GM23338 (cell line): ENCODE results near the gene ADGRV1. TPM values are rescaled to one million over a fixed set of nuclear protein-coding genes. Genes with fewer than 3 reads are reported as not detected.

Experiments
- ATAC-seq: fragments of 200-7000 bp; cut with Tn5 transposase; 3 replicates; pipeline ENCODE4 v1.9.1; 2020
- DNase-seq: peaks from one replicate; pipeline ENCODE4 v3.0.0-alpha.2; 2015; ENCODE audit warnings: low spot score
- H2AFZ ChIP-seq: fragments of 200-600 bp; sonication (generic); 2 replicates; pipeline ENCODE4 v1.8.0; 2016; ENCODE audit warnings: antibody characterized with exemption, mild to moderate bottlenecking, moderate library complexity
- H3F3A ChIP-seq: fragments of 200-600 bp; sonication (generic); replicated peaks from 2 replicates; pipeline ENCODE4 v1.8.0; 2017; ENCODE audit warnings: antibody characterized with exemption, mixed run types, low read depth
- H3K27ac ChIP-seq: fragments of 200-600 bp; sonication (generic); 2 replicates; pipeline ENCODE4 v1.6.1; 2016; ENCODE audit warnings: low read depth
- H3K27me3 ChIP-seq: fragments of 200-600 bp; sonication (generic); 2 replicates; pipeline ENCODE4 v1.8.0; 2016; ENCODE audit warnings: mild to moderate bottlenecking, mixed run types, moderate library complexity; ENCODE audit not compliant: insufficient read depth
- H3K36me3 ChIP-seq: fragments of 200-600 bp; sonication (generic); 2 replicates; pipeline ENCODE4 v1.8.0; 2016; ENCODE audit warnings: mild to moderate bottlenecking; ENCODE audit not compliant: insufficient read depth
- H3K4me1 ChIP-seq: fragments of 200-600 bp; sonication (generic); 2 replicates; pipeline ENCODE4 v1.8.0; 2016; ENCODE audit warnings: mild to moderate bottlenecking, moderate library complexity; ENCODE audit not compliant: insufficient read depth
- H3K4me2 ChIP-seq: fragments of 200-600 bp; sonication (generic); 2 replicates; pipeline ENCODE4 v1.7.1; 2017; ENCODE audit warnings: mixed run types
- H3K4me3 ChIP-seq: fragments of 200-600 bp; sonication (generic); 2 replicates; pipeline ENCODE4 v1.6.1; 2016; ENCODE audit warnings: mixed run types
- H3K79me2 ChIP-seq: fragments of 200-600 bp; sonication (generic); replicated peaks from 2 replicates; pipeline ENCODE4 v1.8.0; 2017; ENCODE audit warnings: mild to moderate bottlenecking; ENCODE audit not compliant: insufficient read depth
- H3K9me2 ChIP-seq: fragments of 200-600 bp; sonication (generic); 2 replicates; pipeline ENCODE4 v1.8.0; 2017; ENCODE audit not compliant: insufficient read depth
- H4K20me1 ChIP-seq: fragments of 200-600 bp; sonication (generic); replicated peaks from 2 replicates; pipeline ENCODE4 v1.8.0; 2017; ENCODE audit warnings: mild to moderate bottlenecking; ENCODE audit not compliant: insufficient read depth
- H3K27ac Mint-ChIP-seq: 2 replicates; pipeline ENCODE4 v1.8.0; 2020; ENCODE audit warnings: inconsistent platforms, mild to moderate bottlenecking, moderate library complexity, mixed read lengths
- H3K27me3 Mint-ChIP-seq: 3 replicates; pipeline ENCODE4 v1.8.0; 2022; ENCODE audit warnings: low read depth, mild to moderate bottlenecking, moderate library complexity, mixed read lengths, inconsistent platforms; ENCODE audit not compliant: insufficient read depth, poor library complexity
- H3K36me3 Mint-ChIP-seq: 3 replicates; pipeline ENCODE4 v1.8.0; 2021; ENCODE audit warnings: low read depth, mild to moderate bottlenecking, inconsistent platforms, moderate library complexity, mixed read lengths
- H3K4me1 Mint-ChIP-seq: 3 replicates; pipeline ENCODE4 v1.8.0; 2020; ENCODE audit warnings: mild to moderate bottlenecking, inconsistent platforms, mixed read lengths
- H3K4me3 Mint-ChIP-seq: 3 replicates; pipeline ENCODE4 v1.8.0; 2021; ENCODE audit warnings: moderate library complexity, mild to moderate bottlenecking, inconsistent platforms, mixed read lengths
- H3K9me3 Mint-ChIP-seq: 3 replicates; pipeline ENCODE4 v1.8.0; 2020; ENCODE audit warnings: moderate library complexity, mild to moderate bottlenecking, inconsistent platforms, mixed read lengths
- CREB1 ChIP-seq: fragments of 250-450 bp; sonication (Bioruptor Pico); IDR thresholded peaks from 2 replicates; pipeline ENCODE4 v1.5.0; 2020; ENCODE audit warnings: low read depth, mild to moderate bottlenecking, moderate library complexity
- EZH2 ChIP-seq: fragments of 200-600 bp; sonication (generic); IDR thresholded peaks from one replicate; pipeline ENCODE4 v1.8.0; 2017; ENCODE audit warnings: antibody characterized with exemption, mild to moderate bottlenecking, low read depth; ENCODE audit not compliant: unreplicated experiment
- EZH2phosphoT487 ChIP-seq: fragments of 200-600 bp; sonication (generic); IDR thresholded peaks from one replicate; pipeline ENCODE4 v1.8.1; 2018; ENCODE audit warnings: antibody characterized with exemption; ENCODE audit not compliant: unreplicated experiment
- JUNB ChIP-seq: IDR thresholded peaks from one replicate; pipeline ENCODE4 v1.6.1; 2016; ENCODE audit warnings: antibody characterized with exemption; ENCODE audit not compliant: unreplicated experiment
- NANOG ChIP-seq: IDR thresholded peaks from 2 replicates; pipeline ENCODE4 v1.6.1; 2016; ENCODE audit warnings: antibody characterized with exemption, borderline replicate concordance
- POLR2AphosphoS5 ChIP-seq: IDR thresholded peaks from 2 replicates; pipeline ENCODE4 v1.6.1; 2016; ENCODE audit warnings: antibody characterized with exemption, low read depth
- STAT1 ChIP-seq: IDR thresholded peaks from one replicate; pipeline ENCODE4 v1.6.1; 2016; ENCODE audit warnings: antibody characterized with exemption; ENCODE audit not compliant: unreplicated experiment
- ZNF114 ChIP-seq: fragments of 250-450 bp; sonication (Bioruptor Pico); IDR thresholded peaks from 2 replicates; pipeline ENCODE4 v1.5.0; 2020; ENCODE audit warnings: mild to moderate bottlenecking, moderate library complexity
- ZNF331 ChIP-seq: fragments of 250-450 bp; sonication (Bioruptor Pico); IDR thresholded peaks from 2 replicates; pipeline ENCODE4 v1.5.0; 2020; ENCODE audit warnings: low read depth, mild to moderate bottlenecking, moderate library complexity
- polyA plus RNA-seq: library from polyadenylated mRNA; unstranded; fragments of >200 nt; fragmentation: Nextera tagmentation; extraction: Ambion mirVana; gene quantifications from 2 replicates; pipeline ENCODE4 v1.2.1, GENCODE V29; 2016
- total RNA-seq: library from RNA; depleted of rRNA; stranded (reverse); fragments of >200 nt; shearing (Covaris generic); gene quantifications from 2 replicates; pipeline ENCODE4 v1.2.3, GENCODE V29; 2014
- TF ChIP-seq, protein P1 (sequence below): IDR thresholded peaks from 2 replicates; pipeline ENCODE4 v1.6.1; 2016; ENCODE audit warnings: antibody characterized with exemption
- TF ChIP-seq, protein P2 (sequence below): IDR thresholded peaks from one replicate; pipeline ENCODE4 v1.6.1; 2018; ENCODE audit warnings: antibody characterized with exemption; ENCODE audit not compliant: unreplicated experiment
- TF ChIP-seq, protein P3 (sequence below): fragments of 250-450 bp; sonication (Bioruptor Pico); IDR thresholded peaks from 2 replicates; pipeline ENCODE4 v1.5.0; 2020; ENCODE audit warnings: mild to moderate bottlenecking, moderate library complexity
- TF ChIP-seq, protein P4 (sequence below), 2 experiments: fragments of 200-600 bp in 1 of 2; sonication (generic) in 1 of 2; conservative IDR thresholded peaks; 2 replicates each; pipeline versions ENCODE4 v1.5.1 to v1.6.1; 2016 to 2017; ENCODE audit warnings: antibody characterized with exemption in 2 of 2, low read depth in 2 of 2, mild to moderate bottlenecking in 2 of 2, moderate library complexity in 1 of 2

ADGRV1 gene
- total and polyA plus RNA-seq, 2 experiments from 2014 or later = 46.1 to 149 TPM

DNA sequence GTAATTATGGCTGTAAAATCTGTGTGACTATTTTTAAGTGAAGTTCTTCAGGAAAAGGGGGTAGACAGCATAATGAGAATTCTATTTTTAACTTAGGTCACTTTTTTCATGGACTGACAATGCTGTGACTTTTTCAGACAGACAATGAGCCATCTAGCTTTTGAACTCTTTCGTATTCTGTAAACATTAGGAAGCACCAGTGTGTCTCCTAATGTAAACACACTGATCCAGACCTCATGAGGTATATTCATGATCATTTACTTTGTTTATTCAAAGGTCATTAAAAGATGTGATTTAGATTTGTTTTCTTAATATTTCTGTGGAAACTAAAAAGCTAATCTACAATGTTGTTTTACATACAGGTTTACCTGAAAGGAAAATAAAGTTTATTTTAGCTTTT, 352.6 kb downstream of the ADGRV1 start (continued):
- TF ChIP-seq CREB1 (CRISPR knock-in tag) (no peak), JUNB (no peak), EZH2phosphoT487 (no peak)

DNA sequence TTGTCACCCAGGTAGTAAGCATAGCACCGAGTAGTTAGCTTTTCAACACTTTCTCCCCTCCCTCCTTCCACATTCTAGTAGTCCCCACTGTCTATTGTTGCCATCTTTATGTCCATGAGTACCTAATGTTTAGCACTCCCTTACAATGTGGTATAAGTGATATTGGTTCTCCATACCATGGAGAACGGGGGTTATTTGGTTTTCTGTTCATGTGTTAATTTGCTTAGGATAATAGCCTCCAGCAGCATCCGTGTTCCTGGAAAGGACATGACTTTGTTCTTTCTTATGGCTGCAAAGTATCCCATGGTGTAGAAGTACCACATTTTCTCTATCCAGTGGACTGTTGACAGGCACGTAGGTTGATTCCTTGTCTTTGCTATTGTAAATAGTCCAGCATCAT, 353.9 kb downstream of the ADGRV1 start:
- Histone ChIP-seq H3K4me3 (no peak overlapping the region), H3K36me3 (no peaks in the 10 kb centered on the region), H3K9me2 (no peaks in the 10 kb centered on the region), H3F3A (no peaks in the 10 kb centered on the region), H2AFZ (no peak overlapping the region), H3K4me1 (peaks cover 25% of the 10 kb centered on the region), H4K20me1 (no peaks in the 10 kb centered on the region), H3K79me2 (no peaks in the 10 kb centered on the region), H3K27me3 (no peaks in the 10 kb centered on the region), H3K27ac (no peak overlapping the region), H3K4me2 (no peak overlapping the region)
- H3K27me3 Mint-ChIP-seq = peaks cover 2% of the 10 kb centered on the region
- H3K9me3 Mint-ChIP-seq = no peaks in the 10 kb centered on the region
- H3K36me3 Mint-ChIP-seq = peaks cover 4% of the 10 kb centered on the region; the same call in 2 of the 3 replicates
- ATAC-seq (no peak), DNase-seq (no peak)
- H3K27ac Mint-ChIP-seq = no peak overlapping the region
- peaks cover 22% of the 10 kb centered on the region for H3K4me1 Mint-ChIP-seq
- TF ChIP-seq, protein P1, sequence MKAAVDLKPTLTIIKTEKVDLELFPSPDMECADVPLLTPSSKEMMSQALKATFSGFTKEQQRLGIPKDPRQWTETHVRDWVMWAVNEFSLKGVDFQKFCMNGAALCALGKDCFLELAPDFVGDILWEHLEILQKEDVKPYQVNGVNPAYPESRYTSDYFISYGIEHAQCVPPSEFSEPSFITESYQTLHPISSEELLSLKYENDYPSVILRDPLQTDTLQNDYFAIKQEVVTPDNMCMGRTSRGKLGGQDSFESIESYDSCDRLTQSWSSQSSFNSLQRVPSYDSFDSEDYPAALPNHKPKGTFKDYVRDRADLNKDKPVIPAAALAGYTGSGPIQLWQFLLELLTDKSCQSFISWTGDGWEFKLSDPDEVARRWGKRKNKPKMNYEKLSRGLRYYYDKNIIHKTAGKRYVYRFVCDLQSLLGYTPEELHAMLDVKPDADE = no peak
- TF ChIP-seq STAT1 (no peak), CREB1 (CRISPR knock-in tag) (no peak), POLR2AphosphoS5 (no peak), JUNB (no peak), ZNF331 (CRISPR knock-in tag) (no peak), NANOG (no peak), EZH2phosphoT487 (no peak), EZH2 (no peak), ZNF114 (CRISPR knock-in tag) (no peak)
- TF ChIP-seq, protein P2, sequence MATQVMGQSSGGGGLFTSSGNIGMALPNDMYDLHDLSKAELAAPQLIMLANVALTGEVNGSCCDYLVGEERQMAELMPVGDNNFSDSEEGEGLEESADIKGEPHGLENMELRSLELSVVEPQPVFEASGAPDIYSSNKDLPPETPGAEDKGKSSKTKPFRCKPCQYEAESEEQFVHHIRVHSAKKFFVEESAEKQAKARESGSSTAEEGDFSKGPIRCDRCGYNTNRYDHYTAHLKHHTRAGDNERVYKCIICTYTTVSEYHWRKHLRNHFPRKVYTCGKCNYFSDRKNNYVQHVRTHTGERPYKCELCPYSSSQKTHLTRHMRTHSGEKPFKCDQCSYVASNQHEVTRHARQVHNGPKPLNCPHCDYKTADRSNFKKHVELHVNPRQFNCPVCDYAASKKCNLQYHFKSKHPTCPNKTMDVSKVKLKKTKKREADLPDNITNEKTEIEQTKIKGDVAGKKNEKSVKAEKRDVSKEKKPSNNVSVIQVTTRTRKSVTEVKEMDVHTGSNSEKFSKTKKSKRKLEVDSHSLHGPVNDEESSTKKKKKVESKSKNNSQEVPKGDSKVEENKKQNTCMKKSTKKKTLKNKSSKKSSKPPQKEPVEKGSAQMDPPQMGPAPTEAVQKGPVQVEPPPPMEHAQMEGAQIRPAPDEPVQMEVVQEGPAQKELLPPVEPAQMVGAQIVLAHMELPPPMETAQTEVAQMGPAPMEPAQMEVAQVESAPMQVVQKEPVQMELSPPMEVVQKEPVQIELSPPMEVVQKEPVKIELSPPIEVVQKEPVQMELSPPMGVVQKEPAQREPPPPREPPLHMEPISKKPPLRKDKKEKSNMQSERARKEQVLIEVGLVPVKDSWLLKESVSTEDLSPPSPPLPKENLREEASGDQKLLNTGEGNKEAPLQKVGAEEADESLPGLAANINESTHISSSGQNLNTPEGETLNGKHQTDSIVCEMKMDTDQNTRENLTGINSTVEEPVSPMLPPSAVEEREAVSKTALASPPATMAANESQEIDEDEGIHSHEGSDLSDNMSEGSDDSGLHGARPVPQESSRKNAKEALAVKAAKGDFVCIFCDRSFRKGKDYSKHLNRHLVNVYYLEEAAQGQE = no peak
- TF ChIP-seq, protein P3, sequence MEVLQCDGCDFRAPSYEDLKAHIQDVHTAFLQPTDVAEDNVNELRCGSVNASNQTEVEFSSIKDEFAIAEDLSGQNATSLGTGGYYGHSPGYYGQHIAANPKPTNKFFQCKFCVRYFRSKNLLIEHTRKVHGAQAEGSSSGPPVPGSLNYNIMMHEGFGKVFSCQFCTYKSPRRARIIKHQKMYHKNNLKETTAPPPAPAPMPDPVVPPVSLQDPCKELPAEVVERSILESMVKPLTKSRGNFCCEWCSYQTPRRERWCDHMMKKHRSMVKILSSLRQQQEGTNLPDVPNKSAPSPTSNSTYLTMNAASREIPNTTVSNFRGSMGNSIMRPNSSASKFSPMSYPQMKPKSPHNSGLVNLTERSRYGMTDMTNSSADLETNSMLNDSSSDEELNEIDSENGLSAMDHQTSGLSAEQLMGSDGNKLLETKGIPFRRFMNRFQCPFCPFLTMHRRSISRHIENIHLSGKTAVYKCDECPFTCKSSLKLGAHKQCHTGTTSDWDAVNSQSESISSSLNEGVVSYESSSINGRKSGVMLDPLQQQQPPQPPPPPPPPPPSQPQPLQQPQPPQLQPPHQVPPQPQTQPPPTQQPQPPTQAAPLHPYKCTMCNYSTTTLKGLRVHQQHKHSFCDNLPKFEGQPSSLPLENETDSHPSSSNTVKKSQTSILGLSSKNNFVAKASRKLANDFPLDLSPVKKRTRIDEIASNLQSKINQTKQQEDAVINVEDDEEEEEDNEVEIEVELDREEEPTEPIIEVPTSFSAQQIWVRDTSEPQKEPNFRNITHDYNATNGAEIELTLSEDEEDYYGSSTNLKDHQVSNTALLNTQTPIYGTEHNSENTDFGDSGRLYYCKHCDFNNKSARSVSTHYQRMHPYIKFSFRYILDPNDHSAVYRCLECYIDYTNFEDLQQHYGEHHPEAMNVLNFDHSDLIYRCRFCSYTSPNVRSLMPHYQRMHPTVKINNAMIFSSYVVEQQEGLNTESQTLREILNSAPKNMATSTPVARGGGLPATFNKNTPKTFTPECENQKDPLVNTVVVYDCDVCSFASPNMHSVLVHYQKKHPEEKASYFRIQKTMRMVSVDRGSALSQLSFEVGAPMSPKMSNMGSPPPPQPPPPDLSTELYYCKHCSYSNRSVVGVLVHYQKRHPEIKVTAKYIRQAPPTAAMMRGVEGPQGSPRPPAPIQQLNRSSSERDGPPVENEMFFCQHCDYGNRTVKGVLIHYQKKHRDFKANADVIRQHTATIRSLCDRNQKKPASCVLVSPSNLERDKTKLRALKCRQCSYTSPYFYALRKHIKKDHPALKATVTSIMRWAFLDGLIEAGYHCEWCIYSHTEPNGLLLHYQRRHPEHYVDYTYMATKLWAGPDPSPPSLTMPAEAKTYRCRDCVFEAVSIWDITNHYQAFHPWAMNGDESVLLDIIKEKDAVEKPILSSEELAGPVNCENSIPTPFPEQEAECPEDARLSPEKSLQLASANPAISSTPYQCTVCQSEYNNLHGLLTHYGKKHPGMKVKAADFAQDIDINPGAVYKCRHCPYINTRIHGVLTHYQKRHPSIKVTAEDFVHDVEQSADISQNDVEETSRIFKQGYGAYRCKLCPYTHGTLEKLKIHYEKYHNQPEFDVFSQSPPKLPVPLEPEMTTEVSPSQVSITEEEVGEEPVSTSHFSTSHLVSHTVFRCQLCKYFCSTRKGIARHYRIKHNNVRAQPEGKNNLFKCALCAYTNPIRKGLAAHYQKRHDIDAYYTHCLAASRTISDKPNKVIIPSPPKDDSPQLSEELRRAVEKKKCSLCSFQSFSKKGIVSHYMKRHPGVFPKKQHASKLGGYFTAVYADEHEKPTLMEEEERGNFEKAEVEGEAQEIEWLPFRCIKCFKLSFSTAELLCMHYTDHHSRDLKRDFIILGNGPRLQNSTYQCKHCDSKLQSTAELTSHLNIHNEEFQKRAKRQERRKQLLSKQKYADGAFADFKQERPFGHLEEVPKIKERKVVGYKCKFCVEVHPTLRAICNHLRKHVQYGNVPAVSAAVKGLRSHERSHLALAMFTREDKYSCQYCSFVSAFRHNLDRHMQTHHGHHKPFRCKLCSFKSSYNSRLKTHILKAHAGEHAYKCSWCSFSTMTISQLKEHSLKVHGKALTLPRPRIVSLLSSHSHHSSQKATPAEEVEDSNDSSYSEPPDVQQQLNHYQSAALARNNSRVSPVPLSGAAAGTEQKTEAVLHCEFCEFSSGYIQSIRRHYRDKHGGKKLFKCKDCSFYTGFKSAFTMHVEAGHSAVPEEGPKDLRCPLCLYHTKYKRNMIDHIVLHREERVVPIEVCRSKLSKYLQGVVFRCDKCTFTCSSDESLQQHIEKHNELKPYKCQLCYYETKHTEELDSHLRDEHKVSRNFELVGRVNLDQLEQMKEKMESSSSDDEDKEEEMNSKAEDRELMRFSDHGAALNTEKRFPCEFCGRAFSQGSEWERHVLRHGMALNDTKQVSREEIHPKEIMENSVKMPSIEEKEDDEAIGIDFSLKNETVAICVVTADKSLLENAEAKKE (CRISPR knock-in tag) = no peak
- TF ChIP-seq, protein P4, sequence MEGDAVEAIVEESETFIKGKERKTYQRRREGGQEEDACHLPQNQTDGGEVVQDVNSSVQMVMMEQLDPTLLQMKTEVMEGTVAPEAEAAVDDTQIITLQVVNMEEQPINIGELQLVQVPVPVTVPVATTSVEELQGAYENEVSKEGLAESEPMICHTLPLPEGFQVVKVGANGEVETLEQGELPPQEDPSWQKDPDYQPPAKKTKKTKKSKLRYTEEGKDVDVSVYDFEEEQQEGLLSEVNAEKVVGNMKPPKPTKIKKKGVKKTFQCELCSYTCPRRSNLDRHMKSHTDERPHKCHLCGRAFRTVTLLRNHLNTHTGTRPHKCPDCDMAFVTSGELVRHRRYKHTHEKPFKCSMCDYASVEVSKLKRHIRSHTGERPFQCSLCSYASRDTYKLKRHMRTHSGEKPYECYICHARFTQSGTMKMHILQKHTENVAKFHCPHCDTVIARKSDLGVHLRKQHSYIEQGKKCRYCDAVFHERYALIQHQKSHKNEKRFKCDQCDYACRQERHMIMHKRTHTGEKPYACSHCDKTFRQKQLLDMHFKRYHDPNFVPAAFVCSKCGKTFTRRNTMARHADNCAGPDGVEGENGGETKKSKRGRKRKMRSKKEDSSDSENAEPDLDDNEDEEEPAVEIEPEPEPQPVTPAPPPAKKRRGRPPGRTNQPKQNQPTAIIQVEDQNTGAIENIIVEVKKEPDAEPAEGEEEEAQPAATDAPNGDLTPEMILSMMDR (conservative IDR thresholded peaks at IDR 0.05; ENCODE audit: low read depth in 2 of 2) = no peak
- no peak overlapping the region for H3K4me3 Mint-ChIP-seq
